Keratinocyte (primary cell): ENCODE results near the gene VPS26A. TPM values are rescaled to one million over a fixed set of nuclear protein-coding genes. Genes with fewer than 3 reads are reported as not detected.

Source experiments
- DNase-seq: peaks from one replicate; pipeline ENCODE4 v3.0.0-alpha.2; 2011; ENCODE audit warnings: low read depth, missing footprints, low spot score
- FAIRE-seq: peaks from 2 replicates; lab custom pipeline; 2011; peaks lifted over from hg19 to GRCh38; lab: Jason Lieb, UNC
- H2AFZ ChIP-seq: 2 replicates; pipeline ENCODE4 v1.6.0; 2012; ENCODE audit warnings: low read length, control low read depth, inconsistent platforms; ENCODE audit not compliant: control insufficient read depth
- H3K27ac ChIP-seq: 2 replicates; pipeline ENCODE4 v1.5.1; 2011; ENCODE audit warnings: low read length; ENCODE audit not compliant: control insufficient read depth, insufficient read depth
- H3K27me3 ChIP-seq: 3 replicates; pipeline ENCODE4 v1.6.0; 2011; ENCODE audit warnings: low read length; ENCODE audit not compliant: control insufficient read depth, insufficient read depth; ENCODE audit errors: extremely low read depth
- H3K36me3 ChIP-seq, 2 experiments: 2 replicates in 1 of 2; 3 replicates in 1 of 2; pipeline ENCODE4 v1.5.1; 2011; ENCODE audit warnings: low read length in 2 of 2, mild to moderate bottlenecking in 1 of 2; ENCODE audit not compliant: control insufficient read depth in 2 of 2, insufficient read depth in 2 of 2; ENCODE audit errors: extremely low read depth in 1 of 2
- H3K4me1 ChIP-seq: 3 replicates; pipeline ENCODE4 v1.5.1; 2011; ENCODE audit warnings: low read length; ENCODE audit not compliant: control insufficient read depth, insufficient read depth; ENCODE audit errors: extremely low read depth
- H3K4me2 ChIP-seq: 3 replicates; pipeline ENCODE4 v1.6.0; 2011; ENCODE audit warnings: low read depth, low read length; ENCODE audit not compliant: control insufficient read depth, insufficient read depth; ENCODE audit errors: extremely low read depth
- H3K4me3 ChIP-seq, 3 experiments: fragments of 200-600 bp in 1 of 3; sonication (generic) in 1 of 3; 2 replicates in 2 of 3; 3 replicates in 1 of 3; pipeline ENCODE4 v1.5.1; 2011 to 2016; ENCODE audit warnings: low read length in 3 of 3, mild to moderate bottlenecking in 3 of 3, control low read depth in 2 of 3, inconsistent platforms in 1 of 3, low read depth in 1 of 3, mixed read lengths in 1 of 3, mixed run types in 1 of 3, moderate library complexity in 1 of 3; ENCODE audit not compliant: control insufficient read depth in 2 of 3, insufficient read depth in 2 of 3; ENCODE audit errors: extremely low read depth in 1 of 3
- H3K79me2 ChIP-seq: 2 replicates; pipeline ENCODE4 v1.6.0; 2012; ENCODE audit warnings: low read length; ENCODE audit not compliant: control insufficient read depth, insufficient read depth
- H3K9ac ChIP-seq: 3 replicates; pipeline ENCODE4 v1.6.0; 2011; ENCODE audit warnings: low read length; ENCODE audit not compliant: control insufficient read depth, insufficient read depth; ENCODE audit errors: extremely low read depth
- H3K9me1 ChIP-seq: 3 replicates; pipeline ENCODE4 v1.6.0; 2011; ENCODE audit warnings: low read length; ENCODE audit not compliant: control insufficient read depth, insufficient read depth; ENCODE audit errors: extremely low read depth
- H3K9me3 ChIP-seq: 2 replicates; pipeline ENCODE4 v1.5.1; 2012; ENCODE audit warnings: low read depth, low read length; ENCODE audit not compliant: control insufficient read depth
- H4K20me1 ChIP-seq: 3 replicates; pipeline ENCODE4 v1.6.0; 2011; ENCODE audit warnings: low read length; ENCODE audit not compliant: control insufficient read depth, insufficient read depth; ENCODE audit errors: extremely low read depth
- CTCF ChIP-seq, 3 experiments: IDR thresholded peaks in 1 of 3; conservative IDR thresholded peaks in 1 of 3; optimal IDR thresholded peaks in 1 of 3; 2 replicates in 2 of 3; 3 replicates in 1 of 3; pipeline versions ENCODE3 to v1.5.1; 2011; ENCODE audit warnings: low read length in 3 of 3, mild to moderate bottlenecking in 3 of 3, moderate library complexity in 2 of 3, control low read depth in 1 of 3, inconsistent platforms in 1 of 3; ENCODE audit not compliant: insufficient read depth in 2 of 3; ENCODE audit errors: extremely low read depth in 1 of 3
- EZH2 ChIP-seq: IDR thresholded peaks from one replicate; pipeline ENCODE4 v1.6.1; 2012; ENCODE audit warnings: inconsistent platforms, mild to moderate bottlenecking, low read length, moderate library complexity
- dilution Hi-C: fragments of 300-500 bp; cut with MboI; formaldehyde crosslinking; loops from one replicate; pipeline ENCODE4 v1.7.0; 2020; ENCODE audit warnings: low sequenced_read_pairs; ENCODE audit not compliant: extremely low pct_ligation_motif_present
- polyA plus RNA-seq, 5 experiments: library from polyadenylated mRNA; depleted of rRNA in 3 of 5; stranded (reverse) in 3 of 5; stranded (forward) in 1 of 5; unstranded in 1 of 5; fragments of >200 nt; gene quantifications; 1 replicate in 1 of 5; 2 replicates in 3 of 5; 3 replicates in 1 of 5; pipeline versions ENCODE4 v1.2.1 to v1.2.3, GENCODE V29; 2011 to 2012; ENCODE audit warnings: missing spikeins in 2 of 5, low read depth in 1 of 5, low replicate concordance in 1 of 5

The VPS26A gene
- polyA plus RNA-seq, 1 donor (not counting 4 experiments of a cell fraction or from before 2014, with no cell fraction given): 64.3 TPM

- Histone ChIP-seq H3K4me3 (no peak overlapping the region), H3K27me3 (no peaks in the 10 kb centered on the region), H3K36me3 (peaks cover 9 to 11% of the 10 kb centered on the region in 2 experiments), H3K4me2 (no peak overlapping the region), H3K9me3 (no peaks in the 10 kb centered on the region), H3K9ac (no peak overlapping the region), H4K20me1 (no peaks in the 10 kb centered on the region), H3K27ac (no peak overlapping the region), H2AFZ (no peak overlapping the region), H3K9me1 (no peaks in the 10 kb centered on the region), H3K4me1 (no peaks in the 10 kb centered on the region), H3K79me2 (no peaks in the 10 kb centered on the region)
- FAIRE-seq (no peak), DNase-seq (no peak)
- dilution Hi-C loops: no loop called here
- TF ChIP-seq CTCF (optimal IDR thresholded peaks at IDR 0.05 in 1 of 3, IDR thresholded peaks at IDR 0.05 in 1 of 3, conservative IDR thresholded peaks at IDR 0.05 in 1 of 3; ENCODE audit: extremely low read depth in 1 of 3, insufficient read depth in 2 of 3, low read length in 3 of 3) (no peak), EZH2 (no peak)
Measured at GRCh38 chr10:69208761-69209160, 84.8 kb downstream of the VPS26A start.

DNA sequence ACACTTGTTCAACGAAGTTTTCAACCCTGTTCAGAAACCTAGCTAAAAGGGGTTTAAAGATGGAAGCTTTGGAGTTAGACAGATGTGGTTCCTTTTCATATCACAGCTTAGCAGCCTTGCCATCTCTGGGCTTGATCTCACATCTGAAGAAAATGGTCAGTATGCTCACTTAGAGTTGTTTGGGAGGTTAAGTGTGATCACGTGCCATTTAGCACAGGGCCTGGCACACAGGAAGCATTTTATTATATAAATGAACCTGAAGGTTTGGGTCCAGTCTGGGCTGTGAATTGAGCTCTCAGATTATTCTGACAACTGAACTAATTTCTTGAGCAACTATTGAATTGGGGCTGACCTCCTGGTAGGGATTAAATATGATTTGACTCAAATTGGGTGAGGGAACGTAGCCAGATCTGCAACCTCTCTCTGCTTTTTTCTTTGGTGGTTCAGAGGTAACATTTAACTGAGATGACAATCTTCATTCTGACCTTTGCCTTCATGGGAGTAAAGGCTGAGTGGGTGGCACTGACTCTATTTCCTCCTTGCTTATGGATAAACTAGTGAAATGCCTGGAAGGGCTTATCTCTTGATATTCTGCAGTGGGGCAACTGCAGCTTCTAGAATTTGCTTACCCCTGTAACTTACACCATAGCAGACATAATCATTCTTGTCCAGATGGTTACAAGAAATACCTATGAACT lies 86.0 kb downstream of the VPS26A start:
- no peaks in the 10 kb centered on the region for H4K20me1 ChIP-seq
- H3K27ac ChIP-seq: no peak overlapping the region
- dilution Hi-C loops: no loop called here
- TF ChIP-seq CTCF (optimal IDR thresholded peaks at IDR 0.05 in 1 of 3, IDR thresholded peaks at IDR 0.05 in 1 of 3, conservative IDR thresholded peaks at IDR 0.05 in 1 of 3; ENCODE audit: extremely low read depth in 1 of 3, insufficient read depth in 2 of 3, low read length in 3 of 3): no peak
- no peak for TF ChIP-seq EZH2
- H3K4me3 ChIP-seq: no peak overlapping the region
- H3K9ac ChIP-seq: no peak overlapping the region
- peaks cover 9 to 11% of the 10 kb centered on the region in 2 experiments for H3K36me3 ChIP-seq
- no peaks in the 10 kb centered on the region for H3K27me3 ChIP-seq
- FAIRE-seq (no peak), DNase-seq (no peak)
- H3K9me1 ChIP-seq: no peaks in the 10 kb centered on the region
- H3K4me2 ChIP-seq: no peak overlapping the region
- no peaks in the 10 kb centered on the region for H3K79me2 ChIP-seq
- H3K9me3 ChIP-seq: no peaks in the 10 kb centered on the region
- H2AFZ ChIP-seq: no peak overlapping the region
- no peaks in the 10 kb centered on the region for H3K4me1 ChIP-seq
